GM12875 (cell line): ENCODE measurements around the gene PHLDA1.

ENCODE experiments used
- H3K4me3 ChIP-seq: one replicate; pipeline ENCODE4 v1.5.1; 2011; ENCODE audit warnings: low read depth, low read length, control low read depth
- CTCF ChIP-seq: IDR thresholded peaks from 2 replicates; pipeline ENCODE4 v1.5.1; 2011; ENCODE audit warnings: low read depth, mild to moderate bottlenecking, control low read depth, inconsistent platforms, low read length, moderate library complexity, borderline replicate concordance; ENCODE audit not compliant: insufficient read depth

Gene PHLDA1

GRCh38 chr12:76031081-76031413 lies 529 bp downstream of the PHLDA1 start:
- H3K4me3 ChIP-seq = peak overlapping the region; percentile 87
- TF ChIP-seq CTCF = no peak

- TF ChIP-seq CTCF = no peak
- H3K4me3 ChIP-seq = peak overlapping the region; percentile 87
Observed at GRCh38 chr12:76030341-76031080, 1.1 kb downstream of the PHLDA1 start.

GRCh38 chr12:76029982-76030340 lies 1.6 kb downstream of the PHLDA1 start:
- H3K4me3 ChIP-seq = peak overlapping the region; percentile 87
- TF ChIP-seq CTCF = no peak

- H3K4me3 ChIP-seq = no peak overlapping the region
- TF ChIP-seq CTCF = no peak
Observed at GRCh38 chr12:76028571-76029277, 2.9 kb downstream of the PHLDA1 start.

GRCh38 chr12:76026643-76027063 lies 4.9 kb downstream of the PHLDA1 start:
- no peak for TF ChIP-seq CTCF
- no peak overlapping the region for H3K4me3 ChIP-seq

GRCh38 chr12:76025601-76026575 lies 5.7 kb downstream of the PHLDA1 start:
- H3K4me3 ChIP-seq = no peak overlapping the region
- TF ChIP-seq CTCF = no peak
